ENCODE results near the gene TCF7L1. TPM values are rescaled to one million over a fixed set of nuclear protein-coding genes. Genes with fewer than 3 reads are reported as not detected.

Gene TCF7L1
- total and polyA plus RNA-seq, 9 of the 15 experiments (the other 6 are each of a cell fraction or from before 2014, with no cell fraction given) = 0.03 to 0.11 (median 0.07) TPM; not detected in 5

- no peak for TF ChIP-seq ATF1 (CRISPR knock-in tag; IDR thresholded peaks at IDR 0.05)
- peak; percentile 64 for TF ChIP-seq ATF1 (tag; IDR thresholded peaks at IDR 0.05)
- TF ChIP-seq BRD4 (IDR thresholded peaks at IDR 0.05) = no peak; the same call in none of the 2 replicates
- 0 out of 2 replicates have a peak, but pooled peaks have one; percentile 2 for TF ChIP-seq HNRNPL (IDR thresholded peaks at IDR 0.05; ENCODE audit: low read depth, low read length)
- TF ChIP-seq, protein P1, sequence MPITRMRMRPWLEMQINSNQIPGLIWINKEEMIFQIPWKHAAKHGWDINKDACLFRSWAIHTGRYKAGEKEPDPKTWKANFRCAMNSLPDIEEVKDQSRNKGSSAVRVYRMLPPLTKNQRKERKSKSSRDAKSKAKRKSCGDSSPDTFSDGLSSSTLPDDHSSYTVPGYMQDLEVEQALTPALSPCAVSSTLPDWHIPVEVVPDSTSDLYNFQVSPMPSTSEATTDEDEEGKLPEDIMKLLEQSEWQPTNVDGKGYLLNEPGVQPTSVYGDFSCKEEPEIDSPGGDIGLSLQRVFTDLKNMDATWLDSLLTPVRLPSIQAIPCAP (CRISPR knock-in tag; IDR thresholded peaks at IDR 0.05; ENCODE audit: borderline replicate concordance) = no peak
- no peak for TF ChIP-seq ARID3B (CRISPR knock-in tag; IDR thresholded peaks at IDR 0.05; ENCODE audit: borderline replicate concordance)
- no peak for TF ChIP-seq ADNP (tag; IDR thresholded peaks at IDR 0.05)
- no peak for TF ChIP-seq GATAD2B (IDR thresholded peaks at IDR 0.05; ENCODE audit: borderline replicate concordance)
- 0 out of 2 replicates have a peak, but pooled peaks have one; percentile 18 for TF ChIP-seq XRCC5 (IDR thresholded peaks at IDR 0.05; ENCODE audit: low read depth, low read length)
- TF ChIP-seq IFI16 (CRISPR knock-in tag; IDR thresholded peaks at IDR 0.05) = no peak
- no peak for TF ChIP-seq MCM2 (IDR thresholded peaks at IDR 0.05; ENCODE audit: low read depth)
- TF ChIP-seq ZNF511 (CRISPR knock-in tag; IDR thresholded peaks at IDR 0.05) = peak; percentile 34; the same call in 1 of the 2 replicates
- TF ChIP-seq POLR3A (IDR thresholded peaks at IDR 0.05; ENCODE audit: borderline replicate concordance, extremely low read depth, insufficient read depth, insufficient read length) = no peak
- peak; percentile 87 for TF ChIP-seq TAF1 (IDR thresholded peaks at IDR 0.05; ENCODE audit: control insufficient read depth, extremely low read depth, insufficient read depth, low read length, severe bottlenecking)
- no peak for TF ChIP-seq GABPB2 (CRISPR knock-in tag; conservative IDR thresholded peaks at IDR 0.05)
- TF ChIP-seq ILF3 (IDR thresholded peaks at IDR 0.05; ENCODE audit: borderline replicate concordance) = no peak
- peak; percentile 76; the same call in 1 of the 2 replicates for TF ChIP-seq ETS1 (conservative IDR thresholded peaks at IDR 0.05; ENCODE audit: control insufficient read depth, low read depth, low read length)
- no peak; the same call in 1 of the 2 replicates for TF ChIP-seq STAT6 (CRISPR knock-in tag; IDR thresholded peaks at IDR 0.05)
Observed at GRCh38 chr2:85354286-85355072, 221.3 kb downstream of the TCF7L1 start, which contains the start of the genes ELMOD3 and RETSAT (continued).

Measured in K562 (cell line).